ENCODE results near the gene ADAM19.
"Not testable (repeated sequence)": the region's sequence is repeated elsewhere in the genome, so short reads cannot be mapped to it uniquely, and the experiment has no call there.

ADAM19 gene

DNA sequence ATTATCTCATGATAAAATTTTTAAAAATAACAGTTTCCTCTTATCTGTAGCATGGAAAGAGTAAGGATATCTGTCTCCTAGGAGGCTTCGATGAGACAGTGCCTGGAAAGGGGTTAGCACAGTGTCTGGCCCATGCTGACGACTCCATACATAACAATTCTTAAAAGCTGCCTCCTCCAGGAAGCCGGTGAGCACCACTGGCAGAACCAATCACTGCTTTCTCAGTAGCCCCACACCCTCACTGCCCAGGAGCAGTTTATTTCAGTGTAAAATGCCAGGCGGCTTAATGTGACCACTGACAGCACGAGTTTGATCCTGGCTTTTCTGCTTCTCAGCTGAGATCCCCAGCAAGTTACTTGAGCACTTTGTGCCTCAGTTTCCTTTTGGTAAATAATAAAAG lies 116.7 kb downstream of the ADAM19 start:
- no peak for DNase-seq

DNA sequence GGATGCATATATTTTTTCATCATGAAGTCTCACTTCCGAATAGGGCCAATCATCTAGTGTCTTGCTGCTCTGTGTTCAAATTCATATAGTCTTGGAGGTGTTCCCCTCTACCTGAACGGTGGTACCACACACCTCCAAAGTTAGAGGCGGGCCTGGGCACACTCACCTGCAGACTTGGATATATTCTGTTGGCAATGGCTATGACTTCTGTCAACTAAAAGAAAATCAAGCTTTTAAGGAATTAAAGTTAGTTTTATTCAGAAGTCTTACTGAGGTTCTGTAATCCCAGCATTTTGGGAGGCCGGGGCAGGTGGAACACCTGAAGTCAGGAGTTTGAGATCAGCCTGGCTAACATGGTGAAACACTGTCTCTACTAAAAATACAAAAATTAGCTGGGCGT lies 118.2 kb downstream of the ADAM19 start:
- DNase-seq: no peak

- no peak for DNase-seq
Measured at GRCh38 chr5:157456301-157456700, 119.3 kb downstream of the ADAM19 start.

DNA sequence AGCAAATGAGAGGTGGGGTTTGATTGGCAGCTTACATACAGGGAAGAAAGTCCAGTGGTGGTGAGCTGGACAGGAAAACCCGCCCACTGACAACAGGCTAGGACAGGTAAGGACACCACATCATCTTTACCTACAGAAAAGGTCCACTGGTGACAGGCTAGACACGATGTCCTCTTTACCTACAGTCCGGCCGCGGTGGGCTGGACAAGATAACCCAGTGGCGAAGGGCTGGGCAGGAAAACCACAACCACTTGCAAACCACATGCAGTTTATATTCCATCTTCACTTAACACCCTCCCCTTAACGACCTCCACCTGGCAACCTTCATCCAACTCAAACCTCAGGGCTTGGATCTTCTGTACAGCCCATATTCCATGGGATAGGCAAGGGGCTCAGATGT lies 120.5 kb downstream of the ADAM19 start:
- DNase-seq: no peak

DNA sequence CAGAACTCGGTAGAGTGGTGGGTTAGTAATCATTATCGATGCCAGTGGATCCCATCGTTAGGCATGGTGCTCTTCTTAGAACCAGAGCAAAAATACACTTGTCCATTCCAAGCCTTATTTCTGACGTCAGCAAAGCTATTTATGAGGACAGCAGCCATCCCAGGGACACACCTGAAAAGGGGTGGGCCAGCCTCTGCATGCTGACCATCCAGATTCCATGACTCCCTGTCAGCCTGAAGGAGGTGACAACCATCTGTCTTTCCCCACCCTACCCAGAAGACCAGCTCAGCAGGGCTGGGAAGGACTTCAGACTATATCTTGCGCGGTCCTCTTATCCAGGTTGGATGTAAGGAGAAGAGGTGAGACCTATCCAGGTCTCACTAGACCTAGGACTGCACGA lies 121.3 kb downstream of the ADAM19 start:
- no peak for DNase-seq

DNA sequence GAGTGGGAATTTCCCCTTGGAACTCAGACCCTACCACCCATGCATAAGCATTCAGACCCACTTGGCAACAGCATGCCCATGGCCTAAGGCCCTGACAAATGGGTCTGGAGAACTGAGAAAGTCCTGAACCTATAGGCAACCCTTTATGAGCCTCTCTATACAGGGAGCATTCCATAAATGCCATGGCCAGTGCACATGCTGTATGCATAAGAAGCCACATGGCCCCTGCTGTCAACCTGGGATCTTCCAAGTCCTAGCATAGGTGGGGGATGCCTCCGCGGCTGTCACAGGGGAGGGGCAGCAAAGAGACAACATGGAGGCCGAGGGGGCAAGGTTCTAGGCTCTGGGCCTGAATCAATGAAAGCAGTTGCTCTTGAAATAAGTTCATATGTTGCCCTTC lies 123.8 kb downstream of the ADAM19 start:
- no peak for DNase-seq

DNA sequence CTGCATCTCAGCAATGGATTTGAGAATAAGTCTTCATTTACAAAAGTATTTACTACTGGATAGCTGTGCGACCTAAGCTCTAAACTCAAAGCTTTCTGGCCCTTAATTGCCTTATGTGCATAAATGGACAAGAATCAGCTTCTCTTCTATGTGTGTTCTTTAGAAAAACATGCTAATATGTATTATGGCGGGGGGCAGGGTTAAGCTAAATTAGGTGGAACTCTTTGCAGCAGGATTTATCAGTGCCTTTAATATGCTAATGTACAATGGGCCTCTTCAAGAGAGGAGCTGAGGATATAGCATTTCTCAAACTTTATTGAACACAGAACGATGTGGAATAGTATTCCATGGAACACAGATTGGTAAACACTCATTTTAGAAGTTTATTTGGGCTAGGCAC lies 125.6 kb downstream of the ADAM19 start:
- DNase-seq: no peak

- no peak for DNase-seq
Measured at GRCh38 chr5:157449011-157449723, 126.4 kb downstream of the ADAM19 start.

DNA sequence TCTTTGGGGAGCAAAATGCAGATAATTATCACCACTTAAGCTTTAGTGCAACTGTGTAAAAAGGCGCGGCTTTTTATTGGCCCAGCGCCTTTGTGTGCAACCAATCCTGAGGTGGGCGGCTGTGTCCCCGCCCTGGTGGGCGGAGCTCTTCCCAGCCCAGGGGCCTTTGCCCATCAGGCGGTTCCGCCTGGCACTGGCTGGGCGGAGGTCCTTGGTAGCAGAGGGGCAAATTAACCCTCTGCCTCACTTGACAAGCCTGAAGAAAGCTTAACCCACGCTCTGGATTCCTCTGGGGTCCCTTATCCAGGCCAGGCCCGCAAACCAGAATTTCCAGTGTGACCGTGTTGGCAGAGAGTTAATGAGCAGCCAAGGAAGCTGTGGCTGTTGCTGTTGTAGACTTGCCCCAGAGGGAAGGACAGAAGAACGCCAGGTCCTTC lies 128.4 kb downstream of the ADAM19 start:
- no peak for DNase-seq

DNA sequence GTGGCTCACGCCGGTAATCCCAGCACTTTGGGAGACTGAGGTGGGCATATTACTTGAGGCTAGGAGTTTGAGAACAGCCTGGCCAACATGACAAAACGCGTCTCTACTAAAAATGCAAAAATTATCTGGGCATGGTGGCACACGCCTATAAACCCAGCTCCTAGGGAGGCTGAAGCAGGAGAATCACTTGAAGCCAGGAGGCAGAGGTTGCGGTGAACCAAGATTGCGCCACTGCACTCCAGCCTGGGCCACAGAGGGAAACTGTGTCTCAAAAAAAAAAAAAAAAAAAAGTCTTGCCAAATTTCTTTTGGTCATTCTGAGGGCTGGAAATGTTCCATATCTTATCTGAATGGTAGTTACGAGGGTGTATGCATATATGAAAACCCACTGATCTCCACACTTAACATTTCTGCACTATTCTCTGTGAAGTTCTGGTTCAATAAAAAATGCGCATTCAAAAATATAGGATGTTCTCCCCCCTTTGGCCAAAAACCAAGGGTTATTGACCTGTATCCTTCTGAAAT lies 129.1 kb downstream of the ADAM19 start:
- DNase-seq: no peak

DNA sequence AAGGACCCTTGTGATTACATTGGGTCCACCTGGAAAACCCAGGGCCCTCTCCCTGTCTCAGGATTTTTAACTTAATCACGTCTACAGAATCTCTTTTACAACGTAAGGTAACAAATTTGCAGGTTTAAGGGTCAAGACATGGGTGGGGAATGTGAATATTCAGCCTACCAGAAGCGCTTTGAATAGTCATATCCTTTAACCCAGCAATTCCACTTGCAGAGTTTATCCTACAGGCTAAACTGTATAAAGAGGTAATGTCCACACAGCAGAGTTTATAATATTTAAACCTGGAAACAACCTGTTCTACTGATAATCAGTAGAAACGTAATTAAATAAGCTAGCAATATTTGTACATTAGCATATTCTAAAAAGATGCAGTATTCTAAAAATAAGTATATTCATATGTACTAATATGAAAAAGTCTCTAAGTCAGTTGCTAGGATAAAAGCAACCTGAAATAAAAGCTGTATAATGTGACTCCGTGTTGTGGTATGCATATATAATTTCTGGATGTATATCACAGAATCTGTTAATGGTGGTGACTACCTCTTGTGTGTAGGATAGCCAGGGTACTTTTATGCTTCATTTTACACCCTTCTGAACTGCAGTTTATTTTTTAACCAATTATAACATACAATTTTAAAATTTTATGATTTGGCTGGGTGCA lies 129.7 kb downstream of the ADAM19 start:
- no peak for DNase-seq

DNA sequence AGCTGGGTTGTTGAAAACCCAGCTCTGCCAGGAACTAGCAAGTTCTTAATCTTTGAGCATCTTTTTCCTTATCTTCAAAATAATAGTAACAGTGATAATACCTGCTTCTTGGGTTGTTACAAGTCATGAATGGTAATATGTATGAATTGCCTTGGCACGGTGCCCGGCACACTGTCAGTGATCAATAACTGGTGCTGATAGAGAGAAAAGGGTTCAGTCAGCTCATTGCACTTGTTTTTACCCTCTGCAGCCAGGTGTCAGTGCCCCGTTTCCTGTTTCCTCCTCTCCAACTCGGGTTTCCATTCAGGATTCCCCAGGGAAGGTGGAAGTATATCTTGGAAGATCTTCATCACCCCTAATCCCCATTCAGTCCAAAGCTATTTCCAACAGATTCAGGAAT lies 131.4 kb downstream of the ADAM19 start:
- no peak for DNase-seq

DNA sequence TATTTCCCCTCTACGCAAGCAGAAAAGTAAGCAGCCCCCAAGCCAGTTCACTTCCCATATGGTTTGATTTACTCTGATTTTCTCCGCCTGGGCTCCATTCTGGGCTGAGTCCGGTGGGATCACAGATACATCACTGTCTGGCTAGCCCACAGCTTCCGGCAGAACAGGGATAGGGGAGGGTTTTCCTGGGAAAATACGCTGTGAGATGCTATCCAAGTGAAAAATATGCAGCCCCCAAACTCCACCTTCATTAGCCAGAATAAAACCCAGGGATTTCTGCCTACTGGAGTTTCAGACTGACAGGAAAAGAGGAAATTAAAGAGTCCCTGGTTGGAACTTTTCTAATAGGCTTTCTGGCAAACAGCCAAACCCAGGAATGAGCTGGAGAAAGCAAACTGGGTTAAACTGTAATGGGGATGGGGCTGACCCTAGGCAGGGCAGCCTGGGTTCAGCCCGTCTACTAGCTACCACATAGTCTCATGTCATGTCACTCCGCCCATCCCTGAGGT lies 132.5 kb downstream of the ADAM19 start:
- no peak for DNase-seq

DNA sequence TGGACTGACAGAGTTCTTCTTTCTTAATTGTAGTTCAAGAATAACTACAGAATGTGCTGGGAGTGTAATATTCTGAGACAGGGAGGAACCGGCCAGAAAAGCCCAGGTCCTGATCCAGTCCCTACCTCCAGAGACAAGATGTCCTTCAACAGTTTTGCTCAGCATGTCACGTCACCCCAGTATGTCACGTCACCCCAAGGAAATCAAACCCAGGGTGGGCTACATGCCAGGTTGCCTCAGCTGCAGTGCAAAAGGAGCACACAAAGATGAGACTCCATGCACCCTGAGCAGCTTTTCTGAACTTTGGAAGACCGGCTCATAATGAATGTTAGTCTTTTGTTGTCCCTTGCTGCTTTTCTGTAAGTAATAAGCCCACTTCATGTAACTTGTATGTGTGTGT lies 141.5 kb downstream of the ADAM19 start:
- DNase-seq: no peak

DNA sequence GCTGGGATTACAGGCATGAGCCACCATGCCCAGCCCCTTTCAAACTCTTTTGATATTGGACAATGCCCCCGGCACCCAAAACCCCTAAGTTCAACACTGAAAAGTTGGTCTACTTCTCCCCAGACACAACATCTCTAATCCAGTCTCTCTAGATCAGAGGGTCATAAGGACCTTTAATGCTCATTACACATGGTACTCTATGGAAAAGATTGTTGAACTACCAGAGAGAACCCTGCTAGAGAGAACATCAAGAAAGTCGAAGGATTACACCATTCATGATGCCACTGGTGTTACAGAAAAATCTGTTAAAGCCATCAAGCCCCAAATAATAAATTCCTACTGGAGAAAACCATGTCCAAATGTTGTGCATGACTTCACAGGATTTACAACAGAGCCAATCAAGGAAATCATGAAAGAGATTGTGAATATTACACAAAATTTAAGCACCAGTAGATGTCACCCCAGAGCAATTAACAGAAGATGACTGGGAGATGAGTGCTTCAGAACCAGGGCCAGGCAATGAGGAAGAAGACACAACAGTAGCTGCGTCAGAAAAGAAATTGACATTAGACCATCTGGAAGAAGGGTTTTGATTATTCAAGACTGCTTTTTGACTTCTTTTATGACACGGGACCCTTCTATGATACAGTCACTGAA lies 143.9 kb downstream of the ADAM19 start:
- DNase-seq: no peak

DNA sequence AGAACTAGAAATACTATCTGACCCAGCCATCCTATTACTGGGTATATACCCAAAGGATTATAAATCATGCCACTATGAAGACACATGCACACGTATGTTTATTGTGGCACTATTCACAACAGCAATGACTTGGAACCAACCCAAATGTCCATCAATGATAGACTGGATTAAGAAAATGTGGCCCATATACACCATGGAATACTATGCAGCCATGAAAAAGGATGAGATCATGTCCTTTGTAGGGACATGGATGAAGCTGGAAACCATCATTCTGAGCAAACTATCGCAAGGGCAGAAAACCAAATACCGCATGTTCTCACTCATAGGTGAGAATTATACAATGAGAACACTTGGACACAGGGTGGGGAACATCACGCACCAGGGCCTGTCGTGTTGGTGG lies 145.7 kb downstream of the ADAM19 start:
- not testable (repeated sequence) for DNase-seq

Data from stimulated activated naive CD4-positive, alpha-beta T cell treated with Interleukin-2 at 50 U/mL for 16 hours (primary cell).